Uterus (tissue), 2 donors: Measurements from ENCODE around the gene DMAC2.
A peak's percentile ranks its signal among the peaks of the same experiment; 100 is the strongest.

Experiments used
- CTCF ChIP-seq, 4 experiments: fragments of 200-600 bp in 2 of 4; fragments of 450-650 bp in 2 of 4; sonication (generic) in 2 of 4; IDR thresholded peaks; one replicate each; pipeline ENCODE4 v1.5.1; 2016 to 2019; ENCODE audit warnings: antibody characterized with exemption in 4 of 4, mild to moderate bottlenecking in 2 of 4, moderate library complexity in 1 of 4
- POLR2A ChIP-seq, 2 donors: fragments of 450-650 bp; IDR thresholded peaks; one replicate each; pipeline ENCODE4 v1.6.1; 2016; ENCODE audit warnings: antibody characterized with exemption in 2 of 2, mild to moderate bottlenecking in 1 of 2, moderate library complexity in 1 of 2

GRCh38 chr19:41397086-41398049, 42.3 kb downstream of the DMAC2 start, which contains the start of the genes BCKDHA and EXOSC5:
- TF ChIP-seq CTCF (IDR thresholded peaks at IDR 0.05) (peak in 3 of 4 experiments; percentile 8 to 27 (median 26)), POLR2A (IDR thresholded peaks at IDR 0.05) (peak in 1 of 2 donors; percentile 15)
